SKM-1 treated with dmso at 0.1 percent for 144 hours (cell line): Measurements from ENCODE around the gene LCMT1.
"Not testable (repeated sequence)": the region's sequence is repeated elsewhere in the genome, so short reads cannot be mapped to it uniquely, and the experiment has no call there.

ENCODE experiments used
- DNase-seq: peaks from one replicate; lab custom pipeline; 2025; ENCODE audit not compliant: unreplicated experiment; lab: John Stamatoyannopoulos, UW

Gene LCMT1

GRCh38 chr16:25094596-25094995, 16.9 kb upstream of the LCMT1 start:
- DNase-seq: no peak

- no peak for DNase-seq
These were observed 15.9 kb upstream of the LCMT1 start for GRCh38 chr16:25095636-25096035.

- no peak for DNase-seq
These were observed 14.1 kb upstream of the LCMT1 start for GRCh38 chr16:25097276-25097975.

GRCh38 chr16:25100511-25100910, 11.0 kb upstream of the LCMT1 start:
- no peak for DNase-seq

GRCh38 chr16:25106567-25107465, 4.7 kb upstream of the LCMT1 start:
- DNase-seq: peak; percentile 68

GRCh38 chr16:25107466-25107792, 4.1 kb upstream of the LCMT1 start:
- no peak for DNase-seq

GRCh38 chr16:25108054-25108453, 3.5 kb upstream of the LCMT1 start:
- no peak for DNase-seq

- no peak for DNase-seq
These were observed 1.9 kb upstream of the LCMT1 start for GRCh38 chr16:25109643-25110042.

- DNase-seq: peak; percentile 24
These were observed 1.1 kb upstream of the LCMT1 start for GRCh38 chr16:25110387-25110947.

GRCh38 chr16:25114121-25114520, 2.6 kb downstream of the LCMT1 start:
- no peak for DNase-seq

- DNase-seq: no peak
These were observed 7.5 kb downstream of the LCMT1 start for GRCh38 chr16:25118851-25119578.

GRCh38 chr16:25121824-25122600, 10.5 kb downstream of the LCMT1 start:
- no peak for DNase-seq

GRCh38 chr16:25124503-25124902, 13.0 kb downstream of the LCMT1 start:
- DNase-seq: no peak

- DNase-seq: not testable (repeated sequence)
These were observed 14.6 kb downstream of the LCMT1 start for GRCh38 chr16:25126086-25126666.

- peak; percentile 23 for DNase-seq
These were observed 15.3 kb downstream of the LCMT1 start for GRCh38 chr16:25126820-25127232.

GRCh38 chr16:25132751-25133150, 21.2 kb downstream of the LCMT1 start:
- DNase-seq: not testable (repeated sequence)

GRCh38 chr16:25134166-25134700, 22.7 kb downstream of the LCMT1 start:
- peak; percentile 46 for DNase-seq

GRCh38 chr16:25135254-25135878, 23.8 kb downstream of the LCMT1 start:
- no peak for DNase-seq

- no peak for DNase-seq
These were observed 26.6 kb downstream of the LCMT1 start for GRCh38 chr16:25138130-25138529.
